SK-N-SH (cell line): ENCODE data around the gene CCDC50. TPM values are rescaled to one million over a fixed set of nuclear protein-coding genes. Genes with fewer than 3 reads are reported as not detected.

Experiments used
- CTCF ChIA-PET: fragments of 300-600, 350-600 bp; formaldehyde crosslinking; extraction: SDS; loops from one replicate; lab custom pipeline; 2021; lab: Yijun Ruan, JAX
- POLR2A ChIA-PET: fragments of 350-600 bp; sonication (Branson Sonifier 250); formaldehyde crosslinking; extraction: SDS; loops from one replicate; lab custom pipeline; 2020; ENCODE audit warnings: antibody characterized with exemption, inconsistent platforms; lab: Yijun Ruan, JAX
- DNase-seq: peaks from one replicate; pipeline ENCODE4 v3.0.0; 2012
- H2AFZ ChIP-seq: fragments of 200-600 bp; sonication (generic); 2 replicates; pipeline ENCODE4 v1.8.1; 2016; ENCODE audit warnings: antibody characterized with exemption, mild to moderate bottlenecking, low read depth
- H3F3A ChIP-seq: fragments of 200-600 bp; sonication (generic); replicated peaks from 2 replicates; pipeline ENCODE3; 2016; ENCODE audit warnings: antibody characterized with exemption, mild to moderate bottlenecking; ENCODE audit not compliant: insufficient read depth
- H3K27ac ChIP-seq, 2 experiments: fragments of 200-500 bp in 1 of 2; fragments of 200-600 bp in 1 of 2; sonication (Bioruptor generic) in 1 of 2; sonication (generic), shearing (Covaris generic) in 1 of 2; 2 replicates each; pipeline versions ENCODE4 v1.5.1 to v1.6.1; 2014 to 2016; ENCODE audit warnings: low read depth in 2 of 2, inconsistent platforms in 1 of 2, low read length in 1 of 2, mild to moderate bottlenecking in 1 of 2, mixed read lengths in 1 of 2
- H3K27me3 ChIP-seq: fragments of 200-600 bp; sonication (generic), shearing (Covaris generic); 2 replicates; pipeline ENCODE4 v1.6.1; 2016; ENCODE audit warnings: mixed run types; ENCODE audit not compliant: insufficient read depth
- H3K36me3 ChIP-seq, 2 experiments: fragments of 200-500 bp in 1 of 2; fragments of 200-600 bp in 1 of 2; sonication (Bioruptor generic) in 1 of 2; sonication (generic) in 1 of 2; replicated peaks in 1 of 2; 2 replicates each; pipeline versions ENCODE3 to v1.5.1; 2014 to 2016; ENCODE audit warnings: low read length in 1 of 2, mild to moderate bottlenecking in 1 of 2; ENCODE audit not compliant: insufficient read depth in 2 of 2, control insufficient read depth in 1 of 2
- H3K4me1 ChIP-seq, 2 experiments: fragments of 200-500 bp in 1 of 2; fragments of 200-600 bp in 1 of 2; sonication (Bioruptor generic) in 1 of 2; sonication (generic), shearing (Covaris generic) in 1 of 2; 2 replicates each; pipeline versions ENCODE4 v1.5.1 to v1.6.1; 2014 to 2016; ENCODE audit warnings: low read depth in 1 of 2, low read length in 1 of 2, mixed run types in 1 of 2; ENCODE audit not compliant: insufficient read depth in 2 of 2, control insufficient read depth in 1 of 2
- H3K4me2 ChIP-seq: fragments of 200-600 bp; sonication (generic), shearing (Covaris generic); 2 replicates; pipeline ENCODE4 v1.6.1; 2017; ENCODE audit warnings: mixed run types
- H3K4me3 ChIP-seq, 2 experiments: fragments of 200-500 bp in 1 of 2; fragments of 200-600 bp in 1 of 2; sonication (Bioruptor generic) in 1 of 2; sonication (generic), shearing (Covaris generic) in 1 of 2; 2 replicates each; pipeline versions ENCODE4 v1.5.1 to v1.8.1; 2014 to 2016; ENCODE audit warnings: low read depth in 2 of 2, inconsistent platforms in 1 of 2, low read length in 1 of 2, mild to moderate bottlenecking in 1 of 2, mixed read lengths in 1 of 2, moderate library complexity in 1 of 2
- H3K79me2 ChIP-seq: fragments of 200-600 bp; sonication (generic); 2 replicates; pipeline ENCODE4 v1.8.1; 2017; ENCODE audit warnings: mild to moderate bottlenecking; ENCODE audit not compliant: insufficient read depth
- H3K9ac ChIP-seq: fragments of 200-600 bp; sonication (generic); 2 replicates; pipeline ENCODE4 v1.6.1; 2017; ENCODE audit warnings: mixed run types
- H3K9me2 ChIP-seq: fragments of 200-600 bp; sonication (generic); 2 replicates; pipeline ENCODE4 v1.6.1; 2017; ENCODE audit warnings: mixed run types
- H3K9me3 ChIP-seq: fragments of 200-600 bp; sonication (generic); 2 replicates; pipeline ENCODE4 v1.6.1; 2017; ENCODE audit warnings: mixed run types, mild to moderate bottlenecking, moderate library complexity
- H4K20me1 ChIP-seq: fragments of 200-600 bp; sonication (generic); 2 replicates; pipeline ENCODE4 v1.6.1; 2017; ENCODE audit warnings: mild to moderate bottlenecking, mixed run types; ENCODE audit not compliant: insufficient read depth
- CHD2 ChIP-seq: fragments of 150-350 bp; IDR thresholded peaks from 2 replicates; pipeline ENCODE4 v1.6.1; 2018; ENCODE audit warnings: low read length; ENCODE audit not compliant: partially characterized antibody
- CTCF ChIP-seq: fragments of 200-600 bp; sonication (generic); IDR thresholded peaks from 2 replicates; pipeline ENCODE4 v1.6.1; 2017; ENCODE audit warnings: antibody characterized with exemption, mild to moderate bottlenecking, moderate library complexity
- ELF1 ChIP-seq: IDR thresholded peaks from 2 replicates; pipeline ENCODE4 v1.4.0; 2012
- EZH2phosphoT487 ChIP-seq: fragments of 200-600 bp; sonication (generic); IDR thresholded peaks from 2 replicates; pipeline ENCODE4 v1.6.1; 2017; ENCODE audit warnings: low read depth, mixed run types, mild to moderate bottlenecking, antibody characterized with exemption, moderate library complexity, borderline replicate concordance
- FOXJ3 ChIP-seq: sonication (generic); formaldehyde crosslinking; IDR thresholded peaks from 2 replicates; pipeline ENCODE4 v1.5.1; 2020; ENCODE audit warnings: mild to moderate bottlenecking, missing genetic modification reagents
- FOXM1 ChIP-seq: IDR thresholded peaks from 2 replicates; pipeline ENCODE4 v1.4.0; 2012; ENCODE audit warnings: low read depth, mild to moderate bottlenecking
- GABPA ChIP-seq: IDR thresholded peaks from 2 replicates; pipeline ENCODE4 v1.4.0; 2012; ENCODE audit warnings: low read depth, mild to moderate bottlenecking
- MAX ChIP-seq: IDR thresholded peaks from 2 replicates; pipeline ENCODE4 v1.4.0; 2012; ENCODE audit warnings: low read depth
- NFIC ChIP-seq: IDR thresholded peaks from 2 replicates; pipeline ENCODE4 v1.4.0; 2012; ENCODE audit warnings: borderline replicate concordance
- PBX3 ChIP-seq: IDR thresholded peaks from 2 replicates; pipeline ENCODE4; 2012
- POLR2AphosphoS5 ChIP-seq: IDR thresholded peaks from 2 replicates; pipeline ENCODE4 v1.6.1; 2012; ENCODE audit warnings: low read depth, low read length
- REST ChIP-seq: IDR thresholded peaks from 2 replicates; pipeline ENCODE4 v1.6.1; 2012; ENCODE audit warnings: mild to moderate bottlenecking, low read depth, low read length, moderate library complexity
- RFX5 ChIP-seq: IDR thresholded peaks from 2 replicates; pipeline ENCODE4 v1.6.1; 2012; ENCODE audit warnings: mild to moderate bottlenecking, improper control_type of control experiment, low read length
- SIN3A ChIP-seq: IDR thresholded peaks from 2 replicates; pipeline ENCODE4 v1.6.1; 2012; ENCODE audit warnings: low read depth, mild to moderate bottlenecking, low read length, moderate library complexity, borderline replicate concordance
- TEAD4 ChIP-seq: IDR thresholded peaks from 2 replicates; pipeline ENCODE4 v1.4.0; 2012; ENCODE audit warnings: mild to moderate bottlenecking, borderline replicate concordance; ENCODE audit not compliant: insufficient read depth
- YY1 ChIP-seq: IDR thresholded peaks from 2 replicates; pipeline ENCODE4 v1.4.0; 2012; ENCODE audit warnings: low read depth, mild to moderate bottlenecking
- ZBTB33 ChIP-seq: IDR thresholded peaks from 2 replicates; pipeline ENCODE4 v1.4.0; 2012; ENCODE audit warnings: low read depth, borderline replicate concordance
- WGBS: methylation state at CpG from one replicate; pipeline ENCODE4 v1.1.6; 2017; ENCODE audit warnings: low lambda C conversion rate; 5-methylcytosine and 5-hydroxymethylcytosine counted together
- polyA plus RNA-seq, 3 experiments: library from polyadenylated mRNA; depleted of rRNA; stranded (reverse); fragments of >200 nt; gene quantifications; 2 replicates each; pipeline ENCODE4 v1.2.3, GENCODE V29; 2012

CCDC50 gene
- polyA plus RNA-seq, 1 of the 3 experiments (the other 2 are of a cell fraction): 21.9 TPM

- TF ChIP-seq RFX5: no peak
- no peak for TF ChIP-seq CHD2
- no peak for TF ChIP-seq YY1
- no peak for TF ChIP-seq MAX
- TF ChIP-seq EZH2phosphoT487: no peak
- no peak for TF ChIP-seq GABPA
- no peak for TF ChIP-seq FOXJ3
- TF ChIP-seq REST: no peak
- TF ChIP-seq, all 33 proteins: peak for 0
Measured at GRCh38 chr3:191426311-191426710, 97.1 kb downstream of the CCDC50 start (continued).

- 66% methylated on average over 1 of the region's 1 CpG for WGBS
- Histone ChIP-seq H4K20me1 (no peaks in the 10 kb centered on the region), H3K79me2 (0 out of 2 replicates have a peak, but pooled peaks cover 4% of the 10 kb centered on the region), H3K27me3 (no peaks in the 10 kb centered on the region), H3K4me1 (peaks cover 0 to 4% of the 10 kb centered on the region in 2 experiments; a peak in 1 of 4 replicates), H2AFZ (no peak overlapping the region), H3K4me3 (no peak overlapping the region), H3K9me2 (no peaks in the 10 kb centered on the region), H3K9ac (no peak overlapping the region), H3F3A (no peaks in the 10 kb centered on the region), H3K27ac (no peak overlapping the region), H3K9me3 (no peaks in the 10 kb centered on the region), H3K4me2 (no peak overlapping the region), H3K36me3 (peaks cover 0 to 4% of the 10 kb centered on the region in 2 experiments)
- no peak for DNase-seq
- TF ChIP-seq CHD2: no peak
- TF ChIP-seq NFIC: no peak
- TF ChIP-seq RFX5: no peak
- no peak for TF ChIP-seq TEAD4
- TF ChIP-seq ELF1: no peak
- TF ChIP-seq GABPA: no peak
- no peak for TF ChIP-seq YY1
- TF ChIP-seq SIN3A: no peak
- ChIA-PET CTCF (no interaction called here), POLR2A (no interaction called here)
Measured at GRCh38 chr3:191428177-191428576, 99.0 kb downstream of the CCDC50 start.

- Histone ChIP-seq H3F3A (no peaks in the 10 kb centered on the region), H3K4me1 (no peaks in the 10 kb centered on the region), H3K79me2 (0 out of 2 replicates have a peak, but pooled peaks cover 4% of the 10 kb centered on the region), H2AFZ (no peak overlapping the region), H3K4me3 (no peak overlapping the region), H3K27ac (no peak overlapping the region), H4K20me1 (no peaks in the 10 kb centered on the region), H3K36me3 (peaks cover 0 to 4% of the 10 kb centered on the region in 2 experiments), H3K4me2 (no peak overlapping the region), H3K27me3 (no peaks in the 10 kb centered on the region), H3K9ac (no peak overlapping the region), H3K9me2 (no peaks in the 10 kb centered on the region), H3K9me3 (no peaks in the 10 kb centered on the region)
- ChIA-PET POLR2A (no interaction called here), CTCF (interaction anchor here (0.6 kb wide), 1 partner anchor 158 kb away, joined by 3 read pairs; no protein-coding TSS in a partner anchor)
- no peak for TF ChIP-seq ZBTB33
- no peak for TF ChIP-seq SIN3A
- TF ChIP-seq TEAD4: no peak
- TF ChIP-seq CTCF: no peak
- no peak for TF ChIP-seq POLR2AphosphoS5
- TF ChIP-seq PBX3: no peak
- TF ChIP-seq FOXM1: no peak
- 64% methylated on average over 4 of the region's 4 CpGs for WGBS
- no peak for DNase-seq
Measured at GRCh38 chr3:191430103-191430502, 100.9 kb downstream of the CCDC50 start.
